Measurements from ENCODE around the gene DMBX1.

DNA sequence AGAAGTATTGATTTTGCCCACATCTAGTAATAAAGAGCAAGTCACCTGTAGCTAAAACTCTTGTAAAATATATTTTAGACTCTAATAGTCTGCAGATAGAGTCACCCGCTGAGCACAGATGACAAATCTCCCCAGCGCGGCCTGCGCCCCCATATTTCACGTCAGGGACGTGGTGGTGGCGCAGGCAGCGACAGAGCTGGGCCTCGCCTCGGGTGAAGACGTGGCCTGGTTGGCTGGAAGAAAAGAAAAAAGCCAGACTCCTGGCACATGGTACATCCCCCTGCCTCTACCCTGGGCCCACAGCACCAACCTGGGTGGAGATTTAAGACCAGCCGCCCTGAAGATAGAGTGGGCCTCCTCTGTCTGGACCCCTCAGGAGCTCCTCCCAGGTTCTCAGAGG, 6.0 kb upstream of the DMBX1 start:
- TF ChIP-seq POLR2A (IDR thresholded peaks at IDR 0.05), result no peak
- TF ChIP-seq, protein P1, sequence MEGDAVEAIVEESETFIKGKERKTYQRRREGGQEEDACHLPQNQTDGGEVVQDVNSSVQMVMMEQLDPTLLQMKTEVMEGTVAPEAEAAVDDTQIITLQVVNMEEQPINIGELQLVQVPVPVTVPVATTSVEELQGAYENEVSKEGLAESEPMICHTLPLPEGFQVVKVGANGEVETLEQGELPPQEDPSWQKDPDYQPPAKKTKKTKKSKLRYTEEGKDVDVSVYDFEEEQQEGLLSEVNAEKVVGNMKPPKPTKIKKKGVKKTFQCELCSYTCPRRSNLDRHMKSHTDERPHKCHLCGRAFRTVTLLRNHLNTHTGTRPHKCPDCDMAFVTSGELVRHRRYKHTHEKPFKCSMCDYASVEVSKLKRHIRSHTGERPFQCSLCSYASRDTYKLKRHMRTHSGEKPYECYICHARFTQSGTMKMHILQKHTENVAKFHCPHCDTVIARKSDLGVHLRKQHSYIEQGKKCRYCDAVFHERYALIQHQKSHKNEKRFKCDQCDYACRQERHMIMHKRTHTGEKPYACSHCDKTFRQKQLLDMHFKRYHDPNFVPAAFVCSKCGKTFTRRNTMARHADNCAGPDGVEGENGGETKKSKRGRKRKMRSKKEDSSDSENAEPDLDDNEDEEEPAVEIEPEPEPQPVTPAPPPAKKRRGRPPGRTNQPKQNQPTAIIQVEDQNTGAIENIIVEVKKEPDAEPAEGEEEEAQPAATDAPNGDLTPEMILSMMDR (IDR thresholded peaks at IDR 0.05), result no peak
- no peak for TF ChIP-seq POLR2AphosphoS5 (IDR thresholded peaks at IDR 0.05)
- no peak for TF ChIP-seq EP300 (IDR thresholded peaks at IDR 0.05)

Data from suprapubic skin (tissue), 4 donors.